Measurements from ENCODE around the gene MYH11.

- no peak for TF ChIP-seq CTCF (IDR thresholded peaks at IDR 0.05)
- TF ChIP-seq POLR2A (IDR thresholded peaks at IDR 0.05) = no peak
Observed at GRCh38 chr16:15748654-15749053, 108.2 kb downstream of the MYH11 start.
